H1 (cell line): Measurements from ENCODE around the gene BCAS3. TPM values are rescaled to one million over a fixed set of nuclear protein-coding genes. Genes with fewer than 3 reads are reported as not detected.

Experiments
- CTCF ChIA-PET: fragments of 300-600 bp; sonication (Branson Sonifier 250); formaldehyde crosslinking; loops from one replicate; lab custom pipeline; 2021; ENCODE audit not compliant: partially characterized antibody; lab: Charles Lee
- POLR2A ChIA-PET: fragments of 300-600 bp; sonication (Branson Sonifier 250); formaldehyde crosslinking; loops from one replicate; lab custom pipeline; 2021; ENCODE audit warnings: inconsistent platforms; ENCODE audit not compliant: partially characterized antibody; lab: Charles Lee
- DNase-seq, 2 experiments: peaks; one replicate each; pipeline versions ENCODE4 v3.0.0 to v3.0.0-alpha.2; 2010 to 2022; ENCODE audit warnings: low spot score in 2 of 2, low read depth in 1 of 2, mixed read lengths in 1 of 2
- FAIRE-seq: peaks from 2 replicates; lab custom pipeline; 2011; peaks lifted over from hg19 to GRCh38; lab: Jason Lieb, UNC
- H2AFZ ChIP-seq: 2 replicates; pipeline ENCODE4 v1.8.1; 2012; ENCODE audit warnings: low read length, inconsistent platforms
- H2AK5ac ChIP-seq: 2 replicates; pipeline ENCODE4 v1.6.1; 2013; ENCODE audit warnings: low read depth, low read length
- H2BK120ac ChIP-seq: replicated peaks from 2 replicates; pipeline ENCODE3; 2013; ENCODE audit warnings: low read depth, low read length, inconsistent platforms
- H2BK12ac ChIP-seq: 2 replicates; pipeline ENCODE4 v1.6.1; 2013; ENCODE audit warnings: low read depth, low read length
- H2BK15ac ChIP-seq: 2 replicates; pipeline ENCODE4 v1.6.1; 2013; ENCODE audit warnings: low read length
- H2BK20ac ChIP-seq: 2 replicates; pipeline ENCODE4 v1.6.1; 2013; ENCODE audit warnings: low read length
- H2BK5ac ChIP-seq: 2 replicates; pipeline ENCODE4 v1.6.1; 2013; ENCODE audit warnings: low read depth, low read length
- H3K14ac ChIP-seq: 2 replicates; pipeline ENCODE4 v1.6.1; 2013; ENCODE audit warnings: inconsistent platforms; ENCODE audit not compliant: insufficient read length
- H3K18ac ChIP-seq: 2 replicates; pipeline ENCODE4 v1.6.1; 2013; ENCODE audit warnings: low read length; ENCODE audit errors: extremely low read depth
- H3K23ac ChIP-seq: 2 replicates; pipeline ENCODE4 v1.6.1; 2013; ENCODE audit warnings: inconsistent platforms; ENCODE audit not compliant: insufficient read length
- H3K23me2 ChIP-seq: 2 replicates; pipeline ENCODE4 v1.6.1; 2013; ENCODE audit warnings: low read depth, low read length
- H3K27ac ChIP-seq: 2 replicates; pipeline ENCODE4 v1.6.1; 2011; ENCODE audit warnings: low read depth, low read length, inconsistent platforms
- H3K27me3 ChIP-seq, 4 experiments: replicated peaks in 1 of 4; 1 replicate in 1 of 4; 2 replicates in 3 of 4; pipeline versions ENCODE4 v1.6.1 to v1.8.1; 2011 to 2013; ENCODE audit warnings: low read length in 3 of 4, mild to moderate bottlenecking in 3 of 4, inconsistent platforms in 2 of 4, mixed read lengths in 2 of 4, moderate library complexity in 1 of 4; ENCODE audit not compliant: control insufficient read depth in 3 of 4, insufficient read depth in 3 of 4; ENCODE audit errors: extremely low read depth in 1 of 4
- H3K36me3 ChIP-seq, 4 experiments: 2 replicates each; pipeline versions ENCODE4 v1.6.1 to v1.8.1; 2011 to 2013; ENCODE audit warnings: mild to moderate bottlenecking in 4 of 4, low read length in 3 of 4, moderate library complexity in 2 of 4, control low read depth in 1 of 4, inconsistent platforms in 1 of 4; ENCODE audit not compliant: insufficient read depth in 4 of 4, control insufficient read depth in 2 of 4
- H3K4ac ChIP-seq: replicated peaks from 2 replicates; pipeline ENCODE3; 2013; ENCODE audit warnings: low read length, low read depth, mixed read lengths, inconsistent platforms; ENCODE audit not compliant: insufficient read length
- H3K4me1 ChIP-seq, 4 experiments: replicated peaks in 1 of 4; 1 replicate in 1 of 4; 2 replicates in 3 of 4; pipeline versions ENCODE4 v1.6.1 to v1.8.1; 2011 to 2013; ENCODE audit warnings: low read length in 3 of 4, inconsistent platforms in 2 of 4, mixed read lengths in 1 of 4; ENCODE audit not compliant: insufficient read depth in 4 of 4, control insufficient read depth in 3 of 4
- H3K4me2 ChIP-seq, 2 experiments: 2 replicates each; pipeline versions ENCODE4 v1.6.1 to v1.8.1; 2011 to 2013; ENCODE audit warnings: low read depth in 2 of 2, low read length in 2 of 2, control low read depth in 1 of 2, inconsistent platforms in 1 of 2, mild to moderate bottlenecking in 1 of 2; ENCODE audit not compliant: insufficient read depth in 1 of 2
- H3K4me3 ChIP-seq, 4 experiments: fragments of 200-600, 300-600 bp in 1 of 4; sonication (generic), shearing (Covaris generic), sonication (Bioruptor Twin) in 1 of 4; 2 replicates each; pipeline versions ENCODE4 v1.5.1 to v1.8.1; 2011 to 2016; ENCODE audit warnings: low read length in 4 of 4, low read depth in 3 of 4, control low read depth in 2 of 4, inconsistent platforms in 2 of 4, mild to moderate bottlenecking in 2 of 4, mixed read lengths in 1 of 4, moderate library complexity in 1 of 4; ENCODE audit not compliant: insufficient read depth in 2 of 4; ENCODE audit errors: extremely low read depth in 1 of 4
- H3K56ac ChIP-seq: replicated peaks from 2 replicates; pipeline ENCODE3; 2013; ENCODE audit warnings: low read depth, mild to moderate bottlenecking, mixed read lengths, low read length, inconsistent platforms; ENCODE audit not compliant: insufficient read length
- H3K79me1 ChIP-seq: 2 replicates; pipeline ENCODE4 v1.6.1; 2013; ENCODE audit warnings: low read depth, low read length, control low read depth
- H3K79me2 ChIP-seq, 2 experiments: 2 replicates each; pipeline versions ENCODE4 v1.6.1 to v1.8.1; 2012 to 2013; ENCODE audit warnings: low read length in 2 of 2, mild to moderate bottlenecking in 2 of 2, inconsistent platforms in 1 of 2; ENCODE audit not compliant: insufficient read depth in 2 of 2, control insufficient read depth in 1 of 2
- H3K9ac ChIP-seq, 4 experiments: replicated peaks in 1 of 4; 1 replicate in 1 of 4; 2 replicates in 3 of 4; pipeline versions ENCODE4 v1.6.1 to v1.8.1; 2011 to 2013; ENCODE audit warnings: low read depth in 3 of 4, low read length in 3 of 4, control low read depth in 2 of 4, mild to moderate bottlenecking in 2 of 4, moderate library complexity in 2 of 4, inconsistent platforms in 1 of 4; ENCODE audit errors: extremely low read depth in 1 of 4
- H3K9me3 ChIP-seq, 2 experiments: 2 replicates each; pipeline versions ENCODE4 v1.6.1 to v1.8.1; 2012 to 2013; ENCODE audit warnings: mild to moderate bottlenecking in 2 of 2, moderate library complexity in 2 of 2, control low read depth in 1 of 2, inconsistent platforms in 1 of 2, low read depth in 1 of 2, low read length in 1 of 2, mixed read lengths in 1 of 2; ENCODE audit not compliant: insufficient read depth in 2 of 2
- H4K20me1 ChIP-seq, 2 experiments: replicated peaks in 1 of 2; 2 replicates each; pipeline versions ENCODE3 to v1.8.1; 2011 to 2013; ENCODE audit warnings: inconsistent platforms in 2 of 2, low read length in 2 of 2, mild to moderate bottlenecking in 1 of 2; ENCODE audit not compliant: insufficient read depth in 2 of 2, control insufficient read depth in 1 of 2
- H4K5ac ChIP-seq: 2 replicates; pipeline ENCODE4 v1.6.1; 2013; ENCODE audit warnings: low read length, low read depth, mixed read lengths, inconsistent platforms; ENCODE audit not compliant: insufficient read length
- H4K8ac ChIP-seq: 2 replicates; pipeline ENCODE4 v1.8.0; 2013; ENCODE audit warnings: mild to moderate bottlenecking, moderate library complexity, low read length, inconsistent platforms; ENCODE audit not compliant: insufficient read depth; ENCODE audit errors: extremely low read depth
- H4K91ac ChIP-seq: replicated peaks from 2 replicates; pipeline ENCODE3; 2013; ENCODE audit warnings: low read length, mixed read lengths, inconsistent platforms; ENCODE audit not compliant: insufficient read length
- WGBS, 2 experiments: shearing (Covaris generic) in 1 of 2; methylation state at CpG; one replicate each; pipeline versions ENCODE4 v1.1.6 to v1.1.7; 2013 to 2015; ENCODE audit warnings: low lambda C conversion rate in 2 of 2, mixed read lengths in 2 of 2, inconsistent platforms in 1 of 2, low coverage in 1 of 2, missing lambda C conversion rate in 1 of 2; ENCODE audit not compliant: insufficient replicate concordance in 2 of 2, insufficient coverage in 1 of 2, insufficient read length in 1 of 2; ENCODE audit errors: extremely low coverage in 1 of 2, missing lambda C conversion rate in 1 of 2; 5-methylcytosine and 5-hydroxymethylcytosine counted together
- polyA plus RNA-seq, 7 experiments: library from polyadenylated mRNA; depleted of rRNA in 3 of 7; stranded (reverse) in 5 of 7; unstranded in 2 of 7; fragments of >200 nt in 5 of 7; fragments of 200-250 nt in 2 of 7; gene quantifications; 1 replicate in 5 of 7; 2 replicates in 1 of 7; 4 replicates in 1 of 7; pipeline versions ENCODE4 v1.2.1 to v1.2.3, GENCODE V29; 2011 to 2013; ENCODE audit warnings: missing spikeins in 2 of 7, mixed read lengths in 2 of 7
- total RNA-seq: library from RNA; stranded (reverse); fragmentation: NEBNext Ultra II Directional; extraction: Animal tissue kit (Norgen Biotek cat#: 25700); gene quantifications from 2 replicates; pipeline ENCODE4 v1.2.1, GENCODE V29; 2021

Gene BCAS3
- total and polyA plus RNA-seq, 2 of the 8 experiments (the other 6 are each of a cell fraction or from before 2014, with no cell fraction given), result 9.9 to 13.3 TPM

GRCh38 chr17:61029181-61029580 is 351.5 kb downstream of the BCAS3 start:
- Histone ChIP-seq H3K9ac (no peak overlapping the region), H4K8ac (no peak overlapping the region), H3K23ac (no peak overlapping the region), H2BK5ac (no peak overlapping the region), H3K4me3 (no peak overlapping the region), H3K14ac (no peak overlapping the region), H2BK15ac (no peak overlapping the region), H3K79me1 (no peaks in the 10 kb centered on the region), H3K4me2 (no peak overlapping the region), H3K9me3 (no peaks in the 10 kb centered on the region), H3K79me2 (no peaks in the 10 kb centered on the region), H3K27me3 (no peaks in the 10 kb centered on the region), H3K56ac (no peak overlapping the region), H2BK12ac (no peak overlapping the region), H2AK5ac (no peak overlapping the region), H2AFZ (no peak overlapping the region), H2BK120ac (no peak overlapping the region), H2BK20ac (no peak overlapping the region), H3K23me2 (no peaks in the 10 kb centered on the region), H3K36me3 (no peaks in the 10 kb centered on the region), H3K4ac (no peak overlapping the region), H4K91ac (no peak overlapping the region), H3K4me1 (no peaks in the 10 kb centered on the region), H4K20me1 (no peaks in the 10 kb centered on the region), H3K27ac (no peak overlapping the region), H4K5ac (no peak overlapping the region), H3K18ac (no peak overlapping the region)
- ChIA-PET POLR2A (no interaction called here), CTCF (interaction anchor here (1.3 to 1.5 kb wide), 2 partner anchors 452 to 459 kb away, joined by 3 to 4 read pairs; no protein-coding TSS in a partner anchor)
- FAIRE-seq (no peak), DNase-seq (no peak)
- WGBS, 2 experiments, result 92% methylated on average over 4 of the region's 4 CpGs; no CpG with 5 or more reads in 1 of the 2 experiments
